NK-92 (cell line): ENCODE data around the gene ZSCAN12.

Experiments
- DNase-seq: peaks from one replicate; lab custom pipeline; 2025; ENCODE audit not compliant: unreplicated experiment; lab: John Stamatoyannopoulos, UW

The ZSCAN12 gene

DNA sequence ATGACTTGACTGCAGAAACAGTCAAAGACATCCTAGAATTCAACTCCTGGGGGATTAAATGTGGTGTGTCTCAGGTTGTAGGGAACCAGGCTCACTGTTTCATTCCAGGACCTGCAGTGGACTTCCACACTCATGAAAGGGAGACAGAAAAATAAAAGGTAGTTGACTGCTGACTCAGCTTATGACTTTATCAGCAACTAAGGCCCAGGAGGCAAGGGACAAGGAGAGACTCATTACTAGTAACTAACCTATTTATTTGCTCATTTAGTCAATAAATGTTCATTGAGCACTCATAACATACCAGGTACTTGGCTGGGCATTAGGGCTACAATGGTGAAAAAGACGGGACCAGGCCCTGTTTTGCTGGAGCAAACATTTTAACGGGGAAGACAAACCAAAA lies 66.5 kb downstream of the ZSCAN12 start:
- no peak for DNase-seq

DNA sequence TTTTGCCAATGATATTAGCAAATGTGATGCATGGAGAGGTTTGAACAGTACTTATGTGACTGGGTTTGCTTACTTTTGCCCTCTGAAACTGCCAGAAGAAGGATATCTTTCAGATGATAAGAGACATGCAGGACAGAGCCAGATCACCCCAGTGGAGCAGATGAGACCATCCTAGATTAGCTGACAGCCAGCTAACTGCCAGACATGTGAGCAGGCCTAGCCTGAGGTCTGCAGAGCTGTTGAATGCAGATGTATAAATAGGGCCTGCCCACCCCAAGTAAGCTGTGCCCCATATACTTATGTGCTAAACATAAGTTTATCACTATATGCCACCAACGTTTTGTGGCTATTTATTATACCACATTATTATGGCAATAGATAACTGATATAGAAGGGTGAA lies 69.5 kb downstream of the ZSCAN12 start:
- no peak for DNase-seq
